HepG2 (cell line): Measurements from ENCODE around the gene ZNF839. TPM values are rescaled to one million over a fixed set of nuclear protein-coding genes. Genes with fewer than 3 reads are reported as not detected.
A peak's percentile ranks its signal among the peaks of the same experiment; 100 is the strongest.

Experiments used
- AGO2 ChIP-seq: fragments of 200-400 bp; formaldehyde crosslinking; optimal IDR thresholded peaks from 2 replicates; pipeline ENCODE3; 2017; ENCODE audit warnings: mild to moderate bottlenecking, low read depth, low read length, moderate library complexity
- FOXK2 ChIP-seq: fragments of 450-650 bp; IDR thresholded peaks from 2 replicates; pipeline ENCODE4 v1.6.1; 2016
- KDM5B ChIP-seq: sonication (generic); formaldehyde crosslinking; IDR thresholded peaks from 2 replicates; pipeline ENCODE4 v1.4.0; 2020; ENCODE audit warnings: missing genetic modification reagents, mild to moderate bottlenecking, borderline replicate concordance
- KLF16 ChIP-seq, 2 experiments: sonication (generic) in 1 of 2; formaldehyde crosslinking in 1 of 2; IDR thresholded peaks; 2 replicates each; pipeline versions ENCODE4 v1.6.1 to v1.8.0; 2016 to 2023; ENCODE audit warnings: missing genetic modification reagents in 2 of 2, missing compliant biosample characterization in 1 of 2
- PTBP1 ChIP-seq: fragments of 200-400 bp; formaldehyde crosslinking; IDR thresholded peaks from 2 replicates; pipeline ENCODE4 v1.6.1; 2018; ENCODE audit warnings: low read length, low read depth; ENCODE audit not compliant: poor library complexity, severe bottlenecking
- SNAPC4 ChIP-seq: sonication (generic); formaldehyde crosslinking; IDR thresholded peaks from 2 replicates; pipeline ENCODE4 v1.4.0; 2020; ENCODE audit warnings: mild to moderate bottlenecking, missing genetic modification reagents
- THAP7 ChIP-seq: sonication (generic); formaldehyde crosslinking; IDR thresholded peaks from 2 replicates; pipeline ENCODE4 v1.8.1; 2023; ENCODE audit warnings: mild to moderate bottlenecking, missing genetic modification reagents
- ZBED4 ChIP-seq: sonication (generic); formaldehyde crosslinking; IDR thresholded peaks from 2 replicates; pipeline ENCODE4 v1.4.0; 2020; ENCODE audit warnings: missing genetic modification reagents, borderline replicate concordance
- ZFP36L1 ChIP-seq: sonication (generic); formaldehyde crosslinking; IDR thresholded peaks from 2 replicates; pipeline ENCODE4 v1.8.0; 2022; ENCODE audit warnings: mild to moderate bottlenecking, missing genetic modification reagents, moderate library complexity
- ZNF124 ChIP-seq: sonication (generic); formaldehyde crosslinking; IDR thresholded peaks from 2 replicates; pipeline ENCODE4 v1.4.0; 2020; ENCODE audit warnings: missing genetic modification reagents
- ZNF235 ChIP-seq: sonication (generic); formaldehyde crosslinking; IDR thresholded peaks from 2 replicates; pipeline ENCODE4 v1.8.1; 2023; ENCODE audit warnings: mild to moderate bottlenecking, missing genetic modification reagents, borderline replicate concordance
- ZNF589 ChIP-seq: sonication (generic); formaldehyde crosslinking; conservative IDR thresholded peaks from 2 replicates; pipeline ENCODE4 v1.8.0; 2022; ENCODE audit warnings: mild to moderate bottlenecking, moderate library complexity, missing genetic modification reagents
- ZNF691 ChIP-seq: sonication (generic); formaldehyde crosslinking; IDR thresholded peaks from 2 replicates; pipeline ENCODE4 v1.4.0; 2020; ENCODE audit warnings: missing genetic modification reagents, low read depth, mild to moderate bottlenecking, borderline replicate concordance
- ZNF704 ChIP-seq: sonication (generic); formaldehyde crosslinking; IDR thresholded peaks from 2 replicates; pipeline ENCODE4 v1.8.1; 2023; ENCODE audit warnings: mild to moderate bottlenecking, inconsistent platforms, moderate library complexity, missing genetic modification reagents, borderline replicate concordance
- ZSCAN21 ChIP-seq: sonication (generic); formaldehyde crosslinking; IDR thresholded peaks from 2 replicates; pipeline ENCODE4 v1.8.0; 2022; ENCODE audit warnings: mild to moderate bottlenecking, missing genetic modification reagents, moderate library complexity, borderline replicate concordance
- polyA plus RNA-seq, 8 experiments: library from polyadenylated mRNA; depleted of rRNA in 3 of 8; stranded (reverse) in 7 of 8; unstranded in 1 of 8; fragments of >200 nt; fragmentation: Illumina TruSeq in 4 of 8; extraction: Trizol in 4 of 8; gene quantifications; 2 replicates each; pipeline versions ENCODE4 v1.2.1 to v1.2.3, GENCODE V29; 2011 to 2016; ENCODE audit warnings: low read depth in 4 of 8, missing spikeins in 1 of 8, mixed read lengths in 1 of 8; ENCODE audit not compliant: insufficient read depth in 1 of 8
- total RNA-seq, 5 experiments: library from RNA; depleted of rRNA; stranded (reverse); fragments of >200 nt; fragmentation: Illumina TruSeq; extraction: Trizol; gene quantifications; 2 replicates each; pipeline ENCODE4 v1.2.3, GENCODE V29; 2016; ENCODE audit warnings: low read depth in 1 of 5

Gene ZNF839
- total and polyA plus RNA-seq, 2 of the 13 experiments (the other 11 are each of a cell fraction or from before 2014, with no cell fraction given): 11.1 to 12.8 TPM

- TF ChIP-seq SNAPC4 (CRISPR knock-in tag) (0 out of 2 replicates have a peak, but pooled peaks have one; percentile 23), ZNF589 (CRISPR knock-in tag) (peak; percentile 39; the same call in 1 of the 2 replicates), ZNF235 (0 out of 2 replicates have a peak, but pooled peaks have one; percentile 24), ZSCAN21 (peak; percentile 35; the same call in 1 of the 2 replicates), ZFP36L1 (CRISPR knock-in tag) (peak; percentile 62; the same call in 1 of the 2 replicates), AGO2 (peak; percentile 63), ZBED4 (CRISPR knock-in tag) (0 out of 2 replicates have a peak, but pooled peaks have one; percentile 2), ZNF124 (CRISPR knock-in tag) (0 out of 2 replicates have a peak, but pooled peaks have one; percentile 23), ZNF691 (0 out of 2 replicates have a peak, but pooled peaks have one; percentile 3), ZNF704 (peak; percentile 40; the same call in 1 of the 2 replicates), KLF16 (CRISPR knock-in tag; IDR thresholded peaks at IDR 0.05) (no peak), PTBP1 (peak; percentile 27), THAP7 (CRISPR knock-in tag) (peak; percentile 70; the same call in 1 of the 2 replicates), FOXK2 (no peak), KDM5B (CRISPR knock-in tag) (peak; percentile 60; the same call in 1 of the 2 replicates)
Observed at GRCh38 chr14:102363182-102363943, 43.8 kb downstream of the ZNF839 start (continued).
